CD4-positive, alpha-beta T cell treated with Interleukin-15 for 4 hours (primary cell): ENCODE measurements around the gene EIF5A.

Experiments used
- DNase-seq: peaks from one replicate; pipeline ENCODE4 v3.0.0-alpha.2; 2020; ENCODE audit warnings: low spot score

EIF5A gene

GRCh38 chr17:7285679-7286078 is 21.7 kb upstream of the EIF5A start:
- DNase-seq = no peak

- no peak for DNase-seq
Measured at GRCh38 chr17:7289256-7290032, 18.0 kb upstream of the EIF5A start.

- DNase-seq = no peak
Measured at GRCh38 chr17:7290166-7290565, 17.3 kb upstream of the EIF5A start.

GRCh38 chr17:7290685-7291084 is 16.7 kb upstream of the EIF5A start:
- no peak for DNase-seq

- no peak for DNase-seq
Measured at GRCh38 chr17:7292194-7292593, 15.2 kb upstream of the EIF5A start.

GRCh38 chr17:7292729-7293128 is 14.7 kb upstream of the EIF5A start:
- no peak for DNase-seq

GRCh38 chr17:7293159-7293558 is 14.3 kb upstream of the EIF5A start:
- DNase-seq = no peak

GRCh38 chr17:7293816-7294613 is 13.4 kb upstream of the EIF5A start:
- no peak for DNase-seq

- DNase-seq = peak; percentile 70
Measured at GRCh38 chr17:7294614-7295153, 12.7 kb upstream of the EIF5A start, which contains the start of gene YBX2. Gene YBX2 (minus strand): TSS chr17:7294639. CDS start chr17:7294500, 139 bp downstream.

GRCh38 chr17:7295230-7296180 is 11.9 kb upstream of the EIF5A start:
- no peak for DNase-seq

- peak; percentile 67 for DNase-seq
Measured at GRCh38 chr17:7296189-7296861, 11.1 kb upstream of the EIF5A start.

GRCh38 chr17:7304179-7304578 is 3.2 kb upstream of the EIF5A start:
- no peak for DNase-seq

- peak; percentile 39 for DNase-seq
Measured at GRCh38 chr17:7307686-7308624, 527 bp downstream of the EIF5A start.

GRCh38 chr17:7308625-7309433 is 1.4 kb downstream of the EIF5A start:
- DNase-seq = peak; percentile 90

- no peak for DNase-seq
Measured at GRCh38 chr17:7309628-7310027, 2.2 kb downstream of the EIF5A start.

- DNase-seq = no peak
Measured at GRCh38 chr17:7311110-7311705, 3.8 kb downstream of the EIF5A start.

- no peak for DNase-seq
Measured at GRCh38 chr17:7312432-7313087, 5.1 kb downstream of the EIF5A start.
